SK-N-SH (cell line): ENCODE results near the gene TEKTIP1. TPM values are rescaled to one million over a fixed set of nuclear protein-coding genes. Genes with fewer than 3 reads are reported as not detected.
A peak's percentile ranks its signal among the peaks of the same experiment; 100 is the strongest.

ENCODE experiments used
- CTCF ChIA-PET: fragments of 300-600, 350-600 bp; formaldehyde crosslinking; extraction: SDS; loops from one replicate; lab custom pipeline; 2021; lab: Yijun Ruan, JAX
- POLR2A ChIA-PET: fragments of 350-600 bp; sonication (Branson Sonifier 250); formaldehyde crosslinking; extraction: SDS; loops from one replicate; lab custom pipeline; 2020; ENCODE audit warnings: antibody characterized with exemption, inconsistent platforms; lab: Yijun Ruan, JAX
- DNase-seq: peaks from one replicate; pipeline ENCODE4 v3.0.0; 2012
- H2AFZ ChIP-seq: fragments of 200-600 bp; sonication (generic); 2 replicates; pipeline ENCODE4 v1.8.1; 2016; ENCODE audit warnings: antibody characterized with exemption, mild to moderate bottlenecking, low read depth
- H3F3A ChIP-seq: fragments of 200-600 bp; sonication (generic); replicated peaks from 2 replicates; pipeline ENCODE3; 2016; ENCODE audit warnings: antibody characterized with exemption, mild to moderate bottlenecking; ENCODE audit not compliant: insufficient read depth
- H3K27ac ChIP-seq, 2 experiments: fragments of 200-500 bp in 1 of 2; fragments of 200-600 bp in 1 of 2; sonication (Bioruptor generic) in 1 of 2; sonication (generic), shearing (Covaris generic) in 1 of 2; 2 replicates each; pipeline versions ENCODE4 v1.5.1 to v1.6.1; 2014 to 2016; ENCODE audit warnings: low read depth in 2 of 2, inconsistent platforms in 1 of 2, low read length in 1 of 2, mild to moderate bottlenecking in 1 of 2, mixed read lengths in 1 of 2
- H3K27me3 ChIP-seq: fragments of 200-600 bp; sonication (generic), shearing (Covaris generic); 2 replicates; pipeline ENCODE4 v1.6.1; 2016; ENCODE audit warnings: mixed run types; ENCODE audit not compliant: insufficient read depth
- H3K36me3 ChIP-seq, 2 experiments: fragments of 200-500 bp in 1 of 2; fragments of 200-600 bp in 1 of 2; sonication (Bioruptor generic) in 1 of 2; sonication (generic) in 1 of 2; replicated peaks in 1 of 2; 2 replicates each; pipeline versions ENCODE3 to v1.5.1; 2014 to 2016; ENCODE audit warnings: low read length in 1 of 2, mild to moderate bottlenecking in 1 of 2; ENCODE audit not compliant: insufficient read depth in 2 of 2, control insufficient read depth in 1 of 2
- H3K4me1 ChIP-seq, 2 experiments: fragments of 200-500 bp in 1 of 2; fragments of 200-600 bp in 1 of 2; sonication (Bioruptor generic) in 1 of 2; sonication (generic), shearing (Covaris generic) in 1 of 2; 2 replicates each; pipeline versions ENCODE4 v1.5.1 to v1.6.1; 2014 to 2016; ENCODE audit warnings: low read depth in 1 of 2, low read length in 1 of 2, mixed run types in 1 of 2; ENCODE audit not compliant: insufficient read depth in 2 of 2, control insufficient read depth in 1 of 2
- H3K4me2 ChIP-seq: fragments of 200-600 bp; sonication (generic), shearing (Covaris generic); 2 replicates; pipeline ENCODE4 v1.6.1; 2017; ENCODE audit warnings: mixed run types
- H3K4me3 ChIP-seq, 2 experiments: fragments of 200-500 bp in 1 of 2; fragments of 200-600 bp in 1 of 2; sonication (Bioruptor generic) in 1 of 2; sonication (generic), shearing (Covaris generic) in 1 of 2; 2 replicates each; pipeline versions ENCODE4 v1.5.1 to v1.8.1; 2014 to 2016; ENCODE audit warnings: low read depth in 2 of 2, inconsistent platforms in 1 of 2, low read length in 1 of 2, mild to moderate bottlenecking in 1 of 2, mixed read lengths in 1 of 2, moderate library complexity in 1 of 2
- H3K79me2 ChIP-seq: fragments of 200-600 bp; sonication (generic); 2 replicates; pipeline ENCODE4 v1.8.1; 2017; ENCODE audit warnings: mild to moderate bottlenecking; ENCODE audit not compliant: insufficient read depth
- H3K9ac ChIP-seq: fragments of 200-600 bp; sonication (generic); 2 replicates; pipeline ENCODE4 v1.6.1; 2017; ENCODE audit warnings: mixed run types
- H3K9me2 ChIP-seq: fragments of 200-600 bp; sonication (generic); 2 replicates; pipeline ENCODE4 v1.6.1; 2017; ENCODE audit warnings: mixed run types
- H3K9me3 ChIP-seq: fragments of 200-600 bp; sonication (generic); 2 replicates; pipeline ENCODE4 v1.6.1; 2017; ENCODE audit warnings: mixed run types, mild to moderate bottlenecking, moderate library complexity
- H4K20me1 ChIP-seq: fragments of 200-600 bp; sonication (generic); 2 replicates; pipeline ENCODE4 v1.6.1; 2017; ENCODE audit warnings: mild to moderate bottlenecking, mixed run types; ENCODE audit not compliant: insufficient read depth
- CHD2 ChIP-seq: fragments of 150-350 bp; IDR thresholded peaks from 2 replicates; pipeline ENCODE4 v1.6.1; 2018; ENCODE audit warnings: low read length; ENCODE audit not compliant: partially characterized antibody
- CTCF ChIP-seq: fragments of 200-600 bp; sonication (generic); IDR thresholded peaks from 2 replicates; pipeline ENCODE4 v1.6.1; 2017; ENCODE audit warnings: antibody characterized with exemption, mild to moderate bottlenecking, moderate library complexity
- EP300 ChIP-seq, 2 experiments: IDR thresholded peaks; 2 replicates each; pipeline versions ENCODE4 v1.4.0 to v1.6.1; 2012; ENCODE audit warnings: borderline replicate concordance in 1 of 2, low read depth in 1 of 2, low read length in 1 of 2
- EZH2phosphoT487 ChIP-seq: fragments of 200-600 bp; sonication (generic); IDR thresholded peaks from 2 replicates; pipeline ENCODE4 v1.6.1; 2017; ENCODE audit warnings: low read depth, mixed run types, mild to moderate bottlenecking, antibody characterized with exemption, moderate library complexity, borderline replicate concordance
- FOSL2 ChIP-seq: IDR thresholded peaks from 2 replicates; pipeline ENCODE4 v1.4.0; 2012; ENCODE audit warnings: low read depth, mild to moderate bottlenecking, moderate library complexity, borderline replicate concordance
- FOXM1 ChIP-seq: IDR thresholded peaks from 2 replicates; pipeline ENCODE4 v1.4.0; 2012; ENCODE audit warnings: low read depth, mild to moderate bottlenecking
- GABPA ChIP-seq: IDR thresholded peaks from 2 replicates; pipeline ENCODE4 v1.4.0; 2012; ENCODE audit warnings: low read depth, mild to moderate bottlenecking
- MAX ChIP-seq: IDR thresholded peaks from 2 replicates; pipeline ENCODE4 v1.4.0; 2012; ENCODE audit warnings: low read depth
- MXI1 ChIP-seq: IDR thresholded peaks from 2 replicates; pipeline ENCODE4 v1.6.1; 2012; ENCODE audit warnings: mild to moderate bottlenecking, low read depth, low read length, improper control_type of control experiment
- NFIC ChIP-seq: IDR thresholded peaks from 2 replicates; pipeline ENCODE4 v1.4.0; 2012; ENCODE audit warnings: borderline replicate concordance
- RAD21 ChIP-seq: IDR thresholded peaks from 2 replicates; pipeline ENCODE4 v1.6.1; 2012; ENCODE audit warnings: mild to moderate bottlenecking, low read length
- REST ChIP-seq: IDR thresholded peaks from 2 replicates; pipeline ENCODE4 v1.6.1; 2012; ENCODE audit warnings: mild to moderate bottlenecking, low read depth, low read length, moderate library complexity
- RFX5 ChIP-seq: IDR thresholded peaks from 2 replicates; pipeline ENCODE4 v1.6.1; 2012; ENCODE audit warnings: mild to moderate bottlenecking, improper control_type of control experiment, low read length
- RXRA ChIP-seq: IDR thresholded peaks from 2 replicates; pipeline ENCODE4 v1.4.0; 2012; ENCODE audit warnings: low read depth, mild to moderate bottlenecking, borderline replicate concordance
- TCF12 ChIP-seq: IDR thresholded peaks from 2 replicates; pipeline ENCODE4 v1.4.0; 2012
- USF2 ChIP-seq: fragments of 150-350 bp; IDR thresholded peaks from 2 replicates; pipeline ENCODE4 v1.6.1; 2017; ENCODE audit warnings: antibody characterized with exemption, low read length, low read depth, borderline replicate concordance
- YY1 ChIP-seq: IDR thresholded peaks from 2 replicates; pipeline ENCODE4 v1.4.0; 2012; ENCODE audit warnings: low read depth, mild to moderate bottlenecking
- ZBTB33 ChIP-seq: IDR thresholded peaks from 2 replicates; pipeline ENCODE4 v1.4.0; 2012; ENCODE audit warnings: low read depth, borderline replicate concordance
- WGBS: methylation state at CpG from one replicate; pipeline ENCODE4 v1.1.6; 2017; ENCODE audit warnings: low lambda C conversion rate; 5-methylcytosine and 5-hydroxymethylcytosine counted together
- polyA plus RNA-seq, 3 experiments: library from polyadenylated mRNA; depleted of rRNA; stranded (reverse); fragments of >200 nt; gene quantifications; 2 replicates each; pipeline ENCODE4 v1.2.3, GENCODE V29; 2012

Gene TEKTIP1
- polyA plus RNA-seq, 1 of the 3 experiments (the other 2 are of a cell fraction), result 0.12 TPM

- ChIA-PET CTCF (interaction anchor here (1.7 kb wide), 1 partner anchor 32 kb away, joined by 3 read pairs; the partner anchor contains the start of gene TEKTIP1), POLR2A (interaction anchor here (1.4 kb wide), 1 partner anchor 13 kb away, joined by 3 read pairs; no protein-coding TSS in a partner anchor)
- Histone ChIP-seq H3K9me3 (no peaks in the 10 kb centered on the region), H3K36me3 (peaks cover 0 to 4% of the 10 kb centered on the region in 2 experiments), H2AFZ (peak overlapping the region; percentile 65; the same call in 1 of the 2 replicates), H3F3A (peaks cover 16% of the 10 kb centered on the region), H3K4me2 (peak overlapping the region; percentile 93), H3K79me2 (peaks cover 55% of the 10 kb centered on the region), H4K20me1 (peaks cover 40% of the 10 kb centered on the region), H3K27ac (peak overlapping the region; percentile 47 to 53; a peak in 3 of 4 replicates), H3K27me3 (no peaks in the 10 kb centered on the region), H3K9me2 (no peaks in the 10 kb centered on the region), H3K4me1 (peaks cover 11% of the 10 kb centered on the region in 2 experiments; a peak in 2 of 4 replicates), H3K4me3 (peak overlapping the region; percentile 69 to 71), H3K9ac (peak overlapping the region; percentile 87)
- 1% methylated on average over 24 of the region's 69 CpGs for WGBS
- peak; percentile 66 for DNase-seq
- no peak for TF ChIP-seq RFX5
- TF ChIP-seq EP300 (IDR thresholded peaks at IDR 0.05; ENCODE audit: borderline replicate concordance in 1 of 2, low read depth in 1 of 2, low read length in 1 of 2), result no peak
- no peak for TF ChIP-seq CTCF
- no peak for TF ChIP-seq FOXM1
- no peak for TF ChIP-seq CHD2
- no peak for TF ChIP-seq YY1
- no peak for TF ChIP-seq EZH2phosphoT487
- no peak for TF ChIP-seq NFIC
- TF ChIP-seq TCF12, result no peak
- no peak for TF ChIP-seq MXI1
- no peak for TF ChIP-seq FOSL2
- TF ChIP-seq MAX, result no peak
- TF ChIP-seq RXRA, result no peak
- TF ChIP-seq REST, result no peak
- TF ChIP-seq RAD21, result no peak
- no peak for TF ChIP-seq GABPA
- no peak for TF ChIP-seq ZBTB33
- TF ChIP-seq USF2, result no peak
These were observed 32.3 kb upstream of the TEKTIP1 start for GRCh38 chr19:3506384-3507340.
